CD4-positive, CD25-positive, alpha-beta regulatory T cell (primary cell): ENCODE measurements around the gene LOC128125822.

Experiments used
- ATAC-seq, 2 donors: fragments of 150-1000 bp; cut with Tn5 transposase; one replicate each; pipeline ENCODE4 v1.10.0; 2021; ENCODE audit warnings: low read depth in 2 of 2, moderate number of reproducible peaks in 2 of 2, moderate library complexity in 1 of 2
- DNase-seq, 3 donors: peaks; one replicate each; pipeline versions ENCODE4 v3.0.0 to v3.0.0-alpha.2; 2012 to 2022; ENCODE audit warnings: mixed read lengths in 1 of 3
- H3K27ac ChIP-seq: one replicate; pipeline ENCODE4 v1.7.0; 2013; ENCODE audit warnings: mild to moderate bottlenecking, low read length; ENCODE audit not compliant: insufficient read depth, poor library complexity, severe bottlenecking
- H3K27me3 ChIP-seq: one replicate; pipeline ENCODE4 v1.7.0; 2013; ENCODE audit warnings: low read length; ENCODE audit not compliant: control insufficient read depth, insufficient read depth
- H3K36me3 ChIP-seq: one replicate; pipeline ENCODE4 v1.7.0; 2013; ENCODE audit warnings: mild to moderate bottlenecking, low read length, moderate library complexity; ENCODE audit not compliant: control insufficient read depth, insufficient read depth
- H3K4me1 ChIP-seq: 2 replicates; pipeline ENCODE4 v1.7.0; 2013; ENCODE audit warnings: mild to moderate bottlenecking, low read length; ENCODE audit not compliant: insufficient read depth, control insufficient read depth, poor library complexity, severe bottlenecking
- H3K4me3 ChIP-seq: one replicate; pipeline ENCODE4 v1.7.0; 2013; ENCODE audit warnings: low read depth, mild to moderate bottlenecking, low read length, moderate library complexity
- H3K9me3 ChIP-seq, 2 experiments: 1 replicate in 1 of 2; 2 replicates in 1 of 2; pipeline ENCODE4 v1.7.0; 2013; ENCODE audit warnings: low read length in 2 of 2, mild to moderate bottlenecking in 1 of 2, moderate library complexity in 1 of 2; ENCODE audit not compliant: control insufficient read depth in 2 of 2
- H3K27ac Mint-ChIP-seq, 3 donors: one replicate each; pipeline ENCODE4 v1.8.0; 2020 to 2022; ENCODE audit warnings: mild to moderate bottlenecking in 3 of 3, mixed read lengths in 3 of 3, moderate library complexity in 2 of 3
- H3K27me3 Mint-ChIP-seq: one replicate; pipeline ENCODE4 v1.8.0; 2022; ENCODE audit warnings: mild to moderate bottlenecking, mixed read lengths
- H3K36me3 Mint-ChIP-seq: one replicate; pipeline ENCODE4 v1.8.0; 2020; ENCODE audit warnings: mixed read lengths
- H3K4me1 Mint-ChIP-seq, 4 donors: one replicate each; pipeline ENCODE4 v1.8.0; 2020 to 2022; ENCODE audit warnings: mixed read lengths in 4 of 4, mild to moderate bottlenecking in 1 of 4
- H3K4me3 Mint-ChIP-seq, 4 donors: one replicate each; pipeline ENCODE4 v1.8.0; 2020 to 2022; ENCODE audit warnings: mild to moderate bottlenecking in 4 of 4, mixed read lengths in 4 of 4, moderate library complexity in 3 of 4
- H3K9me3 Mint-ChIP-seq, 7 donors: one replicate each; pipeline ENCODE4 v1.8.0; 2020 to 2022; ENCODE audit warnings: mixed read lengths in 7 of 7, mild to moderate bottlenecking in 3 of 7, moderate library complexity in 2 of 7

Gene LOC128125822

DNA sequence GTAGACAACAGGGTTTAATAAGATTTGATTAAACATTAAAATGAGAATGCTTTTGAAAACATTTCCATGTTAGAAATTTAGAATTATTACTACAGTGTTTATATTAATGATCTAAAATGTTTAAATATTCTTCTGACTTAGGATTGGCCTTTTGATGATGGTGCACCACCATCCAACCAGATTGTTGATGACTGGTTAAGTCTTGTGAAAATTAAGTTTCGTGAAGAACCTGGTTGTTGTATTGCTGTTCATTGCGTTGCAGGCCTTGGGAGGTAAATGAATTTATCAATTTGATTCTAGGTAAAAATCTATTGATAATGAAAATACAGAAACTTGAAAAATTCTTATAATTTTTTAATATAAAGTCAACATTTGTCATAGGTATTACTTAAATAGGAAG is 6.5 kb downstream of the LOC128125822 start:
- no peak overlapping the region for H3K27ac ChIP-seq
- no peaks in the 10 kb centered on the region for H3K27me3 ChIP-seq
- H3K4me1 ChIP-seq, result peaks cover 16% of the 10 kb centered on the region
- no peak overlapping the region for H3K4me3 ChIP-seq
- H3K36me3 ChIP-seq, result peaks cover 55% of the 10 kb centered on the region
- Mint-ChIP-seq H3K4me3 (no peak overlapping the region), H3K36me3 (peaks cover 36% of the 10 kb centered on the region), H3K9me3 (no peaks in the 10 kb centered on the region), H3K27ac (no peak overlapping the region), H3K27me3 (no peaks in the 10 kb centered on the region), H3K4me1 (peaks cover 12 to 36% (median 29%) of the 10 kb centered on the region in 4 donors)
- no peaks in the 10 kb centered on the region for H3K9me3 ChIP-seq
- DNase-seq (no peak), ATAC-seq (no peak)

DNA sequence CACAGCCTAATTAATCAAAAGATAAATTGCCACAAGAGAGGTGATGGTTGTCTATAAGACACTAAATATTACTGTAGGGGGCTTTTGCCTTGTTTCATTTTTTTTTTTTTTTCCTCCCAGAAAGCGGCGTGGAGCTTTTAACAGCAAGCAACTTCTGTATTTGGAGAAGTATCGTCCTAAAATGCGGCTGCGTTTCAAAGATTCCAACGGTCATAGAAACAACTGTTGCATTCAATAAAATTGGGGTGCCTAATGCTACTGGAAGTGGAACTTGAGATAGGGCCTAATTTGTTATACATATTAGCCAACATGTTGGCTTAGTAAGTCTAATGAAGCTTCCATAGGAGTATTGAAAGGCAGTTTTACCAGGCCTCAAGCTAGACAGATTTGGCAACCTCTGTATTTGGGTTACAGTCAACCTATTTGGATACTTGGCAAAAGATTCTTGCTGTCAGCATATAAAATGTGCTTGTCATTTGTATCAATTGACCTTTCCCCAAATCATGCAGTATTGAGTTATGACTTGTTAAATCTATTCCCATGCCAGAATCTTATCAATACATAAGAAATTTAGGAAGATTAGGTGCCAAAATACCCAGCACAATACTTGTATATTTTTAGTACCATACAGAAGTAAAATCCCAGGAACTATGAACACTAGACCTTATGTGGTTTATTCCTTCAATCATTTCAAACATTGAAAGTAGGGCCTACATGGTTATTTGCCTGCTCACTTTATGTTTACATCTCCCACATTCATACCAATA is 7.8 kb downstream of the LOC128125822 start:
- ATAC-seq (no peak), DNase-seq (no peak)
- Histone ChIP-seq H3K4me3 (no peak overlapping the region), H3K36me3 (peaks cover 55% of the 10 kb centered on the region), H3K27me3 (no peaks in the 10 kb centered on the region), H3K27ac (no peak overlapping the region), H3K9me3 (no peaks in the 10 kb centered on the region), H3K4me1 (peaks cover 2% of the 10 kb centered on the region)
- Mint-ChIP-seq H3K36me3 (peaks cover 40% of the 10 kb centered on the region), H3K4me3 (no peak overlapping the region), H3K27ac (peak overlapping the region in 1 of 3 donors; percentile 7), H3K27me3 (no peaks in the 10 kb centered on the region), H3K4me1 (peaks cover 7 to 23% (median 17%) of the 10 kb centered on the region in 4 donors), H3K9me3 (no peaks in the 10 kb centered on the region)

DNA sequence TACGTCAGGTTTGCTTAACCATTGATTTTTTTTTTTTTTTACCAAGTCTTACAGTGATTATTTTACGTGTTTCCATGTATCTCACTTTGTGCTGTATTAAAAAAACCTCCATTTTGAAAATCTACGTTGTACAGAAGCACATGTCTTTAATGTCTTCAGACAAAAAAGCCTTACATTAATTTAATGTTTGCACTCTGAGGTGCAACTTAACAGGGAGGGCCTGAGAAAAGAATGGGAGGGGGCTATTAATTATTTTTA is 8.4 kb downstream of the LOC128125822 start:
- no peak overlapping the region for H3K27ac ChIP-seq
- no peaks in the 10 kb centered on the region for H3K27me3 Mint-ChIP-seq
- H3K9me3 ChIP-seq, result no peaks in the 10 kb centered on the region
- H3K36me3 Mint-ChIP-seq, result peaks cover 40% of the 10 kb centered on the region
- H3K36me3 ChIP-seq, result peaks cover 55% of the 10 kb centered on the region
- H3K27me3 ChIP-seq, result no peaks in the 10 kb centered on the region
- H3K4me3 Mint-ChIP-seq, result no peak overlapping the region
- ATAC-seq (no peak), DNase-seq (no peak)
- H3K27ac Mint-ChIP-seq, result no peak overlapping the region
- no peak overlapping the region for H3K4me3 ChIP-seq
- H3K9me3 Mint-ChIP-seq, result no peaks in the 10 kb centered on the region
- no peaks in the 10 kb centered on the region for H3K4me1 ChIP-seq
- H3K4me1 Mint-ChIP-seq, result peaks cover 5 to 21% (median 16%) of the 10 kb centered on the region in 4 donors

DNA sequence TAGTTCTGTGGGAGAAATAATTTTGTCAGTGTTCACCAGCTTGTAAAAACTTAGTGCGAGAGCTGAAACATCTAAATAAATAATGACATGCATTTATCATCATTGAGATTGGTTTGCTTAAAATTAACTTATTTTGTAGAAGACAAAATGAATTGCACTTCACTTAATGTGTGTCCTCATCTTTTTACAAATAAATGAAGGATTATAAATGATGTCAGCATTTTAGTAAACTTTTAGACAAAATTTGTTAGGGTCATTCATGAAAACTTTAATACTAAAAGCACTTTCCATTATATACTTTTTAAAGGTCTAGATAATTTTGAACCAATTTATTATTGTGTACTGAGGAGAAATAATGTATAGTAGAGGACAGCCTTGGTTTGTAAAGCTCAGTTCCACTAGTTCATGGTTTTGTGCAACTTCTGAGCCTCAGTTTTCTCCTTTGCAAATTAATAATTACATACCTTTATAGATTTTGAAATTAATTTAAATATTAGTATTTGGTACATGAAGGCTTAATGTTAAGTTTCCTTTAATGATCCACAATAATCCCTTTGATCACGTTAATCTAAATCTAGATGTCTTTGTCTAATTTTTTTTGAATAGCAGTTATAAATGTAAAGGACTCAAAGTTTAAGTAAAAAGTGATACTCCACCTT is 9.2 kb downstream of the LOC128125822 start:
- Mint-ChIP-seq H3K9me3 (no peaks in the 10 kb centered on the region), H3K36me3 (peaks cover 37% of the 10 kb centered on the region)

DNA sequence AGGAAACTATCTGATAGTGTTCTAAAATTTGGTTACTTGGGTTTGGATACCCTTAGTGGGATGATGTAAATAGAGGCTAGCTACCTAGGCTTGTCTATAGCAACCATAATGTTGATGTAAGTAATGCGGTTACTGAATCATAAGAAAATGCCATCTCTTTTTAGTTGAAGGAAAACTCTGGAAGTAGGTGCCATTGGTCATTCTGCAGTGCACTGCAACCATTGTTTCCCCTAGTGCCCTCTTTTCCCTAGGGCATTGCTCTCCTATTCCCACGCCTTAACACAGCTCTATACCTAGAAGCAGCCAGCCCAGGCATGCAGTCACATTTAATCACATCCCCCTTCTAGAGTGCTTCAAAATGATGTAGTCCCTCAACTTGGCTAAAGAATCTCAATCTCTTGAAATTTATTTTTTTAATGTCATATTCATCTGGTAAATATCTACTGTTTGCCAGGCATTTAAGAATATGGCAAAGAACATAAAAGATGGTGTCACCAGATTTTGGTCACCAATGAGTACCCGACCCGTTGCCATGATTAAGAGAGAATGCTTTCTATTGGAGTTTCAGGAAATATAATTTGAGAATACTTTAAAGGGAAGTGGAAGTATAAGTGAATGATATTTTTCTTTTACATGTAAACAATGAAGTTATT is 10.4 kb downstream of the LOC128125822 start:
- Mint-ChIP-seq H3K36me3 (peaks cover 30% of the 10 kb centered on the region), H3K4me1 (peaks cover 2 to 15% (median 12%) of the 10 kb centered on the region in 4 donors), H3K27me3 (no peaks in the 10 kb centered on the region), H3K27ac (peak overlapping the region in 1 of 3 donors; percentile 89), H3K4me3 (peak overlapping the region in 1 of 4 donors; percentile 8), H3K9me3 (no peaks in the 10 kb centered on the region)
- Histone ChIP-seq H3K36me3 (peaks cover 40% of the 10 kb centered on the region), H3K4me3 (no peak overlapping the region), H3K4me1 (no peaks in the 10 kb centered on the region), H3K27ac (no peak overlapping the region), H3K9me3 (no peaks in the 10 kb centered on the region), H3K27me3 (no peaks in the 10 kb centered on the region)
- no peak for DNase-seq
- ATAC-seq, result no peak

More for the DNA sequence above, 9.2 kb downstream of the LOC128125822 start:
- Mint-ChIP-seq H3K27me3 (no peaks in the 10 kb centered on the region), H3K4me3 (no peak overlapping the region), H3K27ac (peak overlapping the region in 1 of 3 donors; percentile 26), H3K4me1 (peaks cover 9 to 17% (median 12%) of the 10 kb centered on the region in 4 donors)
- ATAC-seq, result no peak
- Histone ChIP-seq H3K36me3 (peaks cover 51% of the 10 kb centered on the region), H3K27ac (no peak overlapping the region), H3K9me3 (no peaks in the 10 kb centered on the region), H3K4me3 (no peak overlapping the region), H3K4me1 (no peaks in the 10 kb centered on the region), H3K27me3 (no peaks in the 10 kb centered on the region)
- no peak for DNase-seq

DNA sequence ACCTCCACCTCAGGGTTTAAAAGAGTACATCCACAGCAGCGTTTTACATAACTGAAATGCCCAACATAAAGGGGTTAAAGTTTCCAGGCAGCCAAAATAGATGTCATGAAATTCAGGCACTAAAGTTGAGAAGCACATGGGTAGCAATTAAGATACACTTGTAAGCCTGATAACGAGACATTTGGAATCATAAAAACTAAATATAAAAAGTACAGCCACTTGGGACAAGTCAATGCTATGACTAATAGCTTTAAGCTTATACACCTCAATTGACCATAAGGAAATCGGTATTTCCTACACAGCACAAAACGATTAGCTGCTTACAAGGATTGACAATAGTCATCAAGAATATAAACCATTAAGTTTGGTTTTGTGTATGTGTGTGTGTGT is 11.8 kb downstream of the LOC128125822 start:
- no peak for ATAC-seq
- H3K27ac Mint-ChIP-seq, result no peak overlapping the region

DNA sequence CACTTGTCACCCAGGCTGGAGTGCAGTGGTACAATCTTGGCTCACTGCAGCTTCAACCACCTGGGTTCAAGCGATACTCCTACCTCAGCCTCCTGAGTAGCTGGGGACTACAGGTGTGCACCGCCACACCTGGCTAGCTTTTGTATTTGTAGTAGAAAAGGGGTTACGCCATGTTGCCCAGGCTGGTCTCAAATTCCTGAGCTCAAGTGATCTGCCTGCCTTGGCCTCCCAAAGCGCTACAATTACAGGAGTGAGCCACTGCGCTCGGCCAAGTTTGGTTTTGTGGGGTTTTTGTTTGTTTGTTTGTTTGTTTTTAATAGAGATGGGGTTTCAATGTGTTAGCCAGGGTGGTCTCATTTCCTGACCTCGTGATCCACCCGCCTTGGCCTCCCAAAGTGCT is 12.3 kb downstream of the LOC128125822 start:
- Histone ChIP-seq H3K9me3 (no peaks in the 10 kb centered on the region), H3K27me3 (no peaks in the 10 kb centered on the region), H3K4me1 (no peaks in the 10 kb centered on the region), H3K27ac (no peak overlapping the region), H3K4me3 (no peak overlapping the region), H3K36me3 (peaks cover 23% of the 10 kb centered on the region)
- Mint-ChIP-seq H3K27ac (no peak overlapping the region), H3K4me3 (no peak overlapping the region), H3K9me3 (no peaks in the 10 kb centered on the region), H3K4me1 (peaks cover 2 to 15% (median 12%) of the 10 kb centered on the region in 4 donors), H3K27me3 (no peaks in the 10 kb centered on the region), H3K36me3 (peaks cover 30% of the 10 kb centered on the region)
- no peak for DNase-seq
- ATAC-seq, result no peak

More for the DNA sequence above, 11.8 kb downstream of the LOC128125822 start:
- Mint-ChIP-seq H3K27me3 (no peaks in the 10 kb centered on the region), H3K9me3 (no peaks in the 10 kb centered on the region), H3K36me3 (peaks cover 30% of the 10 kb centered on the region), H3K4me3 (no peak overlapping the region), H3K4me1 (peaks cover 2 to 15% (median 12%) of the 10 kb centered on the region in 4 donors)
- no peak overlapping the region for H3K4me3 ChIP-seq
- H3K27me3 ChIP-seq, result no peaks in the 10 kb centered on the region
- H3K4me1 ChIP-seq, result no peaks in the 10 kb centered on the region
- H3K36me3 ChIP-seq, result peaks cover 27% of the 10 kb centered on the region
- H3K9me3 ChIP-seq, result no peaks in the 10 kb centered on the region
- DNase-seq, result no peak
- H3K27ac ChIP-seq, result no peak overlapping the region
